Measurements from ENCODE around the gene EVC2. TPM values are rescaled to one million over a fixed set of nuclear protein-coding genes. Genes with fewer than 3 reads are reported as not detected.

EVC2 gene
- total RNA-seq, 1 experiment from 2014 or later, result 7.8 TPM

- no peak overlapping the region for H4K5ac ChIP-seq (ENCODE audit: insufficient read length, low read depth, low read length)
- no peak overlapping the region for H2AFZ ChIP-seq (ENCODE audit: low read length)
- no peaks in the 10 kb centered on the region for H3K79me2 ChIP-seq (ENCODE audit: insufficient read depth, low read length)
- H3K23ac ChIP-seq (ENCODE audit: insufficient read length, low read depth, low read length), result no peak overlapping the region
- H3K4me2 ChIP-seq (ENCODE audit: insufficient read depth, insufficient read length, low read length), result no peak overlapping the region
- no peak overlapping the region for H4K91ac ChIP-seq (ENCODE audit: insufficient read length, low read depth, low read length)
- peaks cover 7% of the 10 kb centered on the region for H3K9me3 ChIP-seq (ENCODE audit: control insufficient read depth, low read depth, low read length)
- H2BK15ac ChIP-seq (ENCODE audit: low read depth, low read length), result no peak overlapping the region
- H2AK5ac ChIP-seq (ENCODE audit: insufficient read length, low read length), result no peak overlapping the region
- H3K27ac ChIP-seq (ENCODE audit: insufficient read length, low read depth, low read length), result no peak overlapping the region
- H3K4me3 Mint-ChIP-seq, result no peak overlapping the region
- no peaks in the 10 kb centered on the region for H3K27me3 Mint-ChIP-seq (ENCODE audit: low read depth)
- no peak for DNase-seq
- H2BK5ac ChIP-seq (ENCODE audit: insufficient read length, low read length), result no peak overlapping the region
- no peak for TF ChIP-seq CTCF (conservative IDR thresholded peaks at IDR 0.05)
- no peak overlapping the region for H3K56ac ChIP-seq (ENCODE audit: insufficient read length, low read depth, low read length)
- no peaks in the 10 kb centered on the region for H3K9me3 Mint-ChIP-seq
- H2BK12ac ChIP-seq (ENCODE audit: insufficient read length, low read depth, low read length), result no peak overlapping the region
- no peak overlapping the region for H2BK120ac ChIP-seq (ENCODE audit: low read depth, low read length, poor library complexity, severe bottlenecking)
- no peak overlapping the region for H3K4ac ChIP-seq (ENCODE audit: low read depth, low read length)
- no peaks in the 10 kb centered on the region for H3K23me2 ChIP-seq (ENCODE audit: insufficient read length, low read depth, low read length, poor library complexity, severe bottlenecking)
- no peaks in the 10 kb centered on the region for H3K27me3 ChIP-seq (ENCODE audit: insufficient read depth, low read length)
- no peaks in the 10 kb centered on the region for H3K4me1 Mint-ChIP-seq
- no peak overlapping the region for H2BK20ac ChIP-seq (ENCODE audit: low read depth, low read length, poor library complexity, severe bottlenecking)
- H3K4me1 ChIP-seq (ENCODE audit: insufficient read depth, low read length), result no peaks in the 10 kb centered on the region
- peaks cover 5 to 14% (median 9%) of the 10 kb centered on the region in 3 experiments; a peak in 6 of 7 replicates for H3K36me3 Mint-ChIP-seq (ENCODE audit: insufficient read depth in 1 of 3, low read depth in 3 of 3)
- H3K9ac ChIP-seq (ENCODE audit: extremely low read depth, insufficient read length, low read length), result no peak overlapping the region
- H4K8ac ChIP-seq (replicated peaks; ENCODE audit: insufficient read length, low read depth, low read length), result no peak overlapping the region
- no peak overlapping the region for H3K14ac ChIP-seq (ENCODE audit: insufficient read depth, low read length)
- H3T11ph ChIP-seq (ENCODE audit: low read length), result no peak overlapping the region
- no peak overlapping the region for H3K18ac ChIP-seq (ENCODE audit: insufficient read length, low read depth, low read length)
- H4K20me1 ChIP-seq (ENCODE audit: control insufficient read depth, insufficient read depth, insufficient read length), result no peaks in the 10 kb centered on the region
- no peaks in the 10 kb centered on the region for H3K79me1 ChIP-seq (ENCODE audit: insufficient read depth, low read depth, low read length, poor library complexity, severe bottlenecking)
- no CpG with 5 or more reads among the region's 2 CpGs for WGBS (ENCODE audit: extremely low coverage, insufficient read length, low lambda C conversion rate)
- no peak overlapping the region for H3K27ac Mint-ChIP-seq
Observed at GRCh38 chr4:5742388-5742787, 34.0 kb upstream of the EVC2 start.
